K562 (cell line): ENCODE data around the gene SCFD2. TPM values are rescaled to one million over a fixed set of nuclear protein-coding genes. Genes with fewer than 3 reads are reported as not detected.
"Not testable (repeated sequence)": the region's sequence is repeated elsewhere in the genome, so short reads cannot be mapped to it uniquely, and the experiment has no call there.

Experiments used
- ATAC-seq: fragments of 200-7000 bp; cut with Tn5 transposase; 3 replicates; pipeline ENCODE4 v1.9.1; 2020; ENCODE audit warnings: moderate library complexity
- BruUV-seq: library from RNA; stranded (reverse); fragments of 400-500 nt; replicated peaks from 2 replicates; lab custom pipeline; 2021; lab: Mats Ljungman, UMichigan
- CTCF ChIA-PET: fragments of 300-600 bp; formaldehyde crosslinking; extraction: SDS; loops from one replicate; lab custom pipeline; 2021; ENCODE audit warnings: low intra/inter-chr PET ratio; lab: Yijun Ruan, JAX
- POLR2A ChIA-PET: fragments of 300-600, 350-650 bp; sonication (Branson Sonifier 250); formaldehyde crosslinking; extraction: SDS; loops from one replicate; lab custom pipeline; 2021; ENCODE audit warnings: antibody characterized with exemption, inconsistent platforms; lab: Yijun Ruan, JAX
- DNase-seq, 4 experiments: peaks; one replicate each; pipeline versions ENCODE4 v3.0.0 to v3.0.0-alpha.2; 2011 to 2018; ENCODE audit warnings: low spot score in 3 of 4, mixed read lengths in 3 of 4; ENCODE audit errors: extremely low read depth in 1 of 4
- FAIRE-seq: peaks from 2 replicates; lab custom pipeline; 2011; peaks lifted over from hg19 to GRCh38; lab: Jason Lieb, UNC
- H2AFZ ChIP-seq: 2 replicates; pipeline ENCODE4 v1.6.0; 2011; ENCODE audit warnings: low read depth, low read length, control low read depth, inconsistent platforms
- H3K27ac ChIP-seq: fragments of 200-600 bp; 3 replicates; pipeline ENCODE4 v1.8.0; 2011; ENCODE audit warnings: low read depth, mild to moderate bottlenecking, control low read depth, inconsistent platforms, low read length, moderate library complexity, mixed read lengths; ENCODE audit errors: extremely low read depth
- H3K27me3 ChIP-seq, 2 experiments: fragments of 300-600 bp in 1 of 2; 2 replicates in 1 of 2; 3 replicates in 1 of 2; pipeline versions ENCODE4 v1.6.0 to v1.8.0; 2011; ENCODE audit warnings: inconsistent platforms in 2 of 2, low read length in 2 of 2, mild to moderate bottlenecking in 1 of 2, mixed read lengths in 1 of 2, moderate library complexity in 1 of 2; ENCODE audit not compliant: control insufficient read depth in 2 of 2, insufficient read depth in 2 of 2
- H3K36me3 ChIP-seq: fragments of 300-600 bp; 3 replicates; pipeline ENCODE4 v1.8.0; 2011; ENCODE audit warnings: mild to moderate bottlenecking, low read length, inconsistent platforms; ENCODE audit not compliant: control insufficient read depth, insufficient read depth
- H3K4me1 ChIP-seq, 2 experiments: fragments of 200-600 bp in 1 of 2; replicated peaks in 1 of 2; 2 replicates in 1 of 2; 3 replicates in 1 of 2; pipeline versions ENCODE4 v1.5.1 to v1.8.0; 2011; ENCODE audit warnings: inconsistent platforms in 2 of 2, low read length in 2 of 2, mild to moderate bottlenecking in 1 of 2, mixed read lengths in 1 of 2, moderate library complexity in 1 of 2; ENCODE audit not compliant: control insufficient read depth in 2 of 2, insufficient read depth in 2 of 2
- H3K4me2 ChIP-seq: 2 replicates; pipeline ENCODE4 v1.6.1; 2011; ENCODE audit warnings: low read length, control low read depth, inconsistent platforms, mixed read lengths; ENCODE audit not compliant: insufficient read depth
- H3K4me3 ChIP-seq: fragments of 200-600 bp; sonication (generic), shearing (Covaris generic); 2 replicates; pipeline ENCODE4 v1.5.1; 2016; ENCODE audit warnings: control low read depth, inconsistent platforms
- H3K79me2 ChIP-seq: fragments of 200-600 bp; 3 replicates; pipeline ENCODE4 v1.8.0; 2011; ENCODE audit warnings: low read length, inconsistent platforms; ENCODE audit not compliant: control insufficient read depth, insufficient read depth
- H3K9ac ChIP-seq, 2 experiments: 2 replicates each; pipeline versions ENCODE4 v1.6.0 to v1.6.1; 2011; ENCODE audit warnings: low read depth in 2 of 2, low read length in 2 of 2, control low read depth in 1 of 2, inconsistent platforms in 1 of 2, mild to moderate bottlenecking in 1 of 2, mixed read lengths in 1 of 2; ENCODE audit not compliant: insufficient read depth in 1 of 2
- H3K9me1 ChIP-seq: one replicate; pipeline ENCODE4 v1.6.0; 2011; ENCODE audit warnings: inconsistent platforms, mild to moderate bottlenecking, low read length, moderate library complexity; ENCODE audit not compliant: control insufficient read depth, insufficient read depth
- H3K9me3 ChIP-seq: replicated peaks from 2 replicates; pipeline ENCODE4 v1.5.1; 2011; ENCODE audit warnings: low read depth, low read length, inconsistent platforms; ENCODE audit not compliant: control insufficient read depth, insufficient read depth
- H4K20me1 ChIP-seq: replicated peaks from 2 replicates; pipeline ENCODE4 v1.6.1; 2011; ENCODE audit warnings: low read length, inconsistent platforms, mixed read lengths; ENCODE audit not compliant: control insufficient read depth, insufficient read depth
- BRF1 ChIP-seq: IDR thresholded peaks from 3 replicates; pipeline ENCODE4 v1.6.1; 2011; ENCODE audit warnings: borderline replicate concordance, mild to moderate bottlenecking; ENCODE audit not compliant: insufficient read length; ENCODE audit errors: extremely low read depth
- C11orf30 ChIP-seq: fragments of 450-650 bp; IDR thresholded peaks from 2 replicates; pipeline ENCODE4 v1.6.1; 2016; ENCODE audit warnings: low read depth, mild to moderate bottlenecking
- CEBPG ChIP-seq, 3 experiments: fragments of 200-800 bp in 1 of 3; sonication (Bioruptor generic) in 1 of 3; sonication (generic) in 1 of 3; formaldehyde crosslinking in 1 of 3; IDR thresholded peaks in 2 of 3; conservative IDR thresholded peaks in 1 of 3; 2 replicates each; pipeline versions ENCODE4 v1.6.1 to v1.8.0; 2016 to 2022; ENCODE audit warnings: missing compliant biosample characterization in 2 of 3, missing genetic modification characterization in 2 of 3, mild to moderate bottlenecking in 1 of 3, missing genetic modification reagents in 1 of 3
- FOXA3 ChIP-seq, 2 experiments: fragments of 450-650 bp in 1 of 2; sonication (generic) in 1 of 2; formaldehyde crosslinking; IDR thresholded peaks in 1 of 2; conservative IDR thresholded peaks in 1 of 2; 2 replicates each; pipeline versions ENCODE4 v1.4.0 to v1.8.0; 2020 to 2022; ENCODE audit warnings: mild to moderate bottlenecking in 2 of 2, missing genetic modification reagents in 1 of 2
- MAFF ChIP-seq: IDR thresholded peaks from 2 replicates; pipeline ENCODE4 v1.6.1; 2012; ENCODE audit warnings: low read length, improper control_type of control experiment
- MAFG ChIP-seq: fragments of 450-650 bp; conservative IDR thresholded peaks from 2 replicates; pipeline ENCODE4 v1.6.1; 2016; ENCODE audit warnings: missing genetic modification characterization, missing compliant biosample characterization
- ZNF316 ChIP-seq: fragments of 450-650 bp; IDR thresholded peaks from 2 replicates; pipeline ENCODE4 v1.6.1; 2016
- WGBS: fragments of 100-300 bp; shearing (Covaris generic); methylation state at CpG from one replicate; pipeline ENCODE4 v1.1.6; 2016; ENCODE audit warnings: low coverage, mixed read lengths; ENCODE audit not compliant: insufficient coverage; ENCODE audit errors: missing lambda C conversion rate; 5-methylcytosine and 5-hydroxymethylcytosine counted together
- in situ Hi-C: fragments of 300-500 bp; cut with MboI; formaldehyde crosslinking; loops from 4 replicates; pipeline ENCODE4 v1.15.0; 2018; ENCODE audit warnings: inconsistent platforms, mixed read lengths
- intact Hi-C: fragments of 100-400 bp; cut with micrococcal nuclease; formaldehyde crosslinking; loops from 2 replicates; pipeline ENCODE4 v1.14.2; 2022
- polyA plus RNA-seq, 8 experiments: library from polyadenylated mRNA; depleted of rRNA in 4 of 8; stranded (reverse) in 5 of 8; unstranded in 3 of 8; fragments of >200 nt; fragmentation: Nextera tagmentation in 2 of 8; fragmentation: Illumina TruSeq in 1 of 8; extraction: Ambion mirVana in 2 of 8; extraction: Trizol in 1 of 8; gene quantifications; 2 replicates each; pipeline versions ENCODE4 v1.2.1 to v1.2.3, GENCODE V29; 2011 to 2014; ENCODE audit warnings: inconsistent platforms in 1 of 8, missing spikeins in 1 of 8
- total RNA-seq, 7 experiments: library from RNA; depleted of rRNA in 6 of 7; stranded (reverse); fragments of >200 nt in 6 of 7; fragmentation: Illumina TruSeq in 2 of 7; extraction: Trizol in 2 of 7; gene quantifications; 2 replicates each; pipeline versions ENCODE4 v1.2.1 to v1.2.3, GENCODE V29; 2011 to 2021; ENCODE audit warnings: low replicate concordance in 1 of 7

Gene SCFD2
- total and polyA plus RNA-seq, 9 of the 15 experiments (the other 6 are each of a cell fraction or from before 2014, with no cell fraction given) = 5.7 to 30.3 (median 22.8) TPM

DNA sequence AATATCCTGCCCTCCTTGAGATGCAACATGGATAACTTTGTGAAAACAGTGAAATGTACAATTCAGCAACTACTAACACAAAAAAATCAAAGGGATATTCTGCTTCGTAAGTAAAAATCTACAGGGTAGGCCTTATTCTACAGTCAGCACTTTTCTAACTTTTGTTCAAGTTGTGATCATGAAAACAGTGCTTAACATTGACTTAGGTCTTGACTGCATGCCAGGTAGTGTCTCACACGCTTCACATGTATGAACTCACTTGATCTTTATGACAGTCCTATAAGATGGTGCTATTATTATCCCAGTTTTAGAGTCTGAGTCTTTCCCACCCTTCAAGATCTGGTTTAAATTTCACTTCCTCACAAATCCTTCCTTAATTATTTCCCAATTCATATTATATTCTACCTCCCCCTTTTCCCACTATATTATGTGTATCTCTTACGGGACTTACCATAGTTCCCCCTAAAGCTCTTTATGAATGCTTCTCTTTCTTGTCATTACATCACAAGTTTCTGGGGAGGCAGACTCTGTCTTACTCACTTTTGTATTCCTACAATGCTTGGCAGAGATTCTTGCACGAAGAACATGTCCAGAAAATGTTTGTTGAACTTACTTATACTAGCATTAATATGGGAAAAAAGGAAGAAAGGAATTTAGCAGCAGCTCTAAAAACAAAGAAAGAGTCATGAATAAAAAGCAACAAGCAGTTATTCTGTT is 179.8 kb downstream of the SCFD2 start:
- Histone ChIP-seq H4K20me1 (no peaks in the 10 kb centered on the region), H3K9me1 (no peaks in the 10 kb centered on the region), H3K9ac (no peak overlapping the region; a peak in 1 of 4 replicates), H3K9me3 (no peaks in the 10 kb centered on the region), H3K4me3 (no peak overlapping the region), H3K36me3 (peaks cover 2% of the 10 kb centered on the region; the same call in 1 of the 3 replicates), H3K4me1 (peaks cover 0 to 5% of the 10 kb centered on the region in 2 experiments; a peak in 1 of 5 replicates), H2AFZ (no peak overlapping the region), H3K79me2 (no peaks in the 10 kb centered on the region)
- in situ Hi-C loops (no loop called here), intact Hi-C loops (no loop called here)
- BruUV-seq = no TSS peak
- TF ChIP-seq ZNF316 (peak; percentile 84), MAFG (peak; percentile 54), MAFF (0 out of 2 replicates have a peak, but pooled peaks have one; percentile 16), BRF1 (no peak), C11orf30 (peak; percentile 73)
- TF ChIP-seq, all 486 proteins: peak for 4
- WGBS = 76% methylated on average over 4 of the region's 4 CpGs
- CTCF ChIA-PET = no interaction called here
- H3K4me2 ChIP-seq = no peak overlapping the region
- no peak for FAIRE-seq
- no peak for ATAC-seq
- no peak for DNase-seq
- no peak overlapping the region for H3K27ac ChIP-seq
- POLR2A ChIA-PET = no interaction called here
- no peaks in the 10 kb centered on the region for H3K27me3 ChIP-seq

GRCh38 chr4:53183754-53184153 is 182.1 kb downstream of the SCFD2 start:
- POLR2A ChIA-PET = no interaction called here

DNA sequence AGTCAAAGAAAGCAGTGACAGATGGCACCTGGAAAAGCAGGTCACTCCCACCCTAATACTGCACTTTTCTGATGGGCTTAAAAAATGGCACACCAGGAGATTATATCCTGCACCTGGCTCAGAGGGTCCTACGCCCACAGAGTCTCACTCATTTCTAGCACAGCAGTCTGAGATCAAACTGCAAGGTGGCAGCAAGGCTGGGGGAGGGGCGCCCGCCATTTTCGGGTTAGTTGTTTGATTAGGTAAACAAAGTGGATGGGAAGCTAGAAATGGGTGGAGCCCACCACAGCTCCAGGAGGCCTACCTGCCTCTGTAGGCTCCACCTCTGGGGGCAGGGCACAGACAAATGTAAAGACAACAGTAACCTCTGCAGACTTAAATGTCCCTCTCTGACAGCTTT is 188.1 kb downstream of the SCFD2 start:
- intact Hi-C loops, H3K9me1 ChIP-seq, BruUV-seq, H3K4me2 ChIP-seq, H2AFZ ChIP-seq, H3K4me1 ChIP-seq, CTCF ChIA-PET, H3K4me3 ChIP-seq, ATAC-seq, H4K20me1 ChIP-seq, H3K36me3 ChIP-seq, H3K9me3 ChIP-seq, FAIRE-seq, DNase-seq, H3K9ac ChIP-seq, H3K27me3 ChIP-seq, H3K79me2 ChIP-seq, in situ Hi-C loops, POLR2A ChIA-PET, H3K27ac ChIP-seq: not testable (repeated sequence)
- 78% methylated on average over 4 of the region's 4 CpGs for WGBS

More at GRCh38 chr4:53183754-53184153, 182.1 kb downstream of the SCFD2 start:
- Histone ChIP-seq H3K9ac (no peak overlapping the region), H3K27ac (no peak overlapping the region), H3K4me2 (no peak overlapping the region), H3K4me3 (no peak overlapping the region), H3K4me1 (peaks cover 0 to 5% of the 10 kb centered on the region in 2 experiments; a peak in 1 of 5 replicates), H2AFZ (no peak overlapping the region), H3K79me2 (no peaks in the 10 kb centered on the region), H3K9me1 (no peaks in the 10 kb centered on the region), H3K9me3 (no peaks in the 10 kb centered on the region), H3K36me3 (peaks cover 2% of the 10 kb centered on the region; the same call in 1 of the 3 replicates), H4K20me1 (no peaks in the 10 kb centered on the region), H3K27me3 (no peaks in the 10 kb centered on the region)
- no TSS peak for BruUV-seq
- no peak for DNase-seq
- TF ChIP-seq FOXA3 (CRISPR knock-in tag; conservative IDR thresholded peaks at IDR 0.05 in 1 of 2, IDR thresholded peaks at IDR 0.05 in 1 of 2) = no peak
- TF ChIP-seq CEBPG (CRISPR knock-in tag; IDR thresholded peaks at IDR 0.05) = no peak
- TF ChIP-seq CEBPG (tag; conservative IDR thresholded peaks at IDR 0.05 in 1 of 2, IDR thresholded peaks at IDR 0.05 in 1 of 2) = peak in 1 of 2 experiments; percentile 38; a peak in 1 of 4 replicates
- ATAC-seq = no peak
- WGBS = 78% methylated on average over 2 of the region's 2 CpGs
- FAIRE-seq = no peak
- in situ Hi-C loops = no loop called here
- CTCF ChIA-PET = no interaction called here
- intact Hi-C loops = no loop called here
